ENCODE results near the gene IGFN1. TPM values are rescaled to one million over a fixed set of nuclear protein-coding genes. Genes with fewer than 3 reads are reported as not detected.

IGFN1 gene
- total and polyA plus RNA-seq, 2 donors (not counting 3 experiments of a cell fraction or from before 2014, with no cell fraction given), result not detected

DNA sequence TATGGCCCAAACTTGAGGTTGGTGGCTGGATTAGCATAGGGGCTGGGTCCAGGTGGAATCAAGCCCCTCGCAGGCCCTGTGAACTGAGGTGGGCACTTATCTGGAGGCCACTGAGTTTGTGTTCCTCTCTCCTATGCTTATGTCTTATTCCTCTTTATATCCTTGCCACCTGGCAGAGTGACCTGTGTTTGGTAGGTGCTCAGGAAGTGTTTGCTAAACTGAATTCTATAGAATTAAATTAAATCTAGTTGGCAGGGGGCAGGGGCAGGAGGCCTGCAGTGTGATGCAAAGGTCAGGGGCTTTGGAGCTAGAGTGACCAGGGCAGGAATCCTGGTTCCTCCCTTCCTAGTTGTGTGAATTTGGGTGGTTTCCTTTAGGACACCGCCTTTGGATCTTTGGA, 35.3 kb upstream of the IGFN1 start:
- H3K27me3 ChIP-seq (ENCODE audit: control insufficient read depth in 2 of 2, insufficient read depth in 2 of 2, low read length in 2 of 2), result peaks cover 19 to 27% of the 10 kb centered on the region in 2 experiments
- no peaks in the 10 kb centered on the region for H3K79me2 ChIP-seq (ENCODE audit: control insufficient read depth, insufficient read depth, low read length)
- no peak overlapping the region for H3K9ac ChIP-seq (replicated peaks; ENCODE audit: extremely low read depth, insufficient read depth, low read length)
- no peak overlapping the region for H3K4me2 ChIP-seq (ENCODE audit: insufficient read depth, low read length)
- H3K4me3 ChIP-seq (replicated peaks in 1 of 3; ENCODE audit: insufficient read depth in 1 of 3, low read depth in 1 of 3, low read length in 3 of 3), result no peak overlapping the region
- no peaks in the 10 kb centered on the region for H3K9me3 ChIP-seq (replicated peaks; ENCODE audit: control insufficient read depth, insufficient read depth, low read length)
- TF ChIP-seq, protein P1, sequence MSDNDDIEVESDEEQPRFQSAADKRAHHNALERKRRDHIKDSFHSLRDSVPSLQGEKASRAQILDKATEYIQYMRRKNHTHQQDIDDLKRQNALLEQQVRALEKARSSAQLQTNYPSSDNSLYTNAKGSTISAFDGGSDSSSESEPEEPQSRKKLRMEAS (IDR thresholded peaks at IDR 0.05; ENCODE audit: insufficient read depth, insufficient read length), result no peak
- TF ChIP-seq CTCF (IDR thresholded peaks at IDR 0.05; ENCODE audit: extremely low read depth in 1 of 2, insufficient read depth in 1 of 2, low read depth in 1 of 2, low read length in 2 of 2), result no peak
- TF ChIP-seq FOS (IDR thresholded peaks at IDR 0.05; ENCODE audit: borderline replicate concordance, insufficient read depth, low read length), result no peak
- no peak for TF ChIP-seq GATA2 (IDR thresholded peaks at IDR 0.05; ENCODE audit: insufficient read depth, insufficient read length, low read depth, low read length)
- TF ChIP-seq POLR2A (IDR thresholded peaks at IDR 0.05; ENCODE audit: low read depth, low read length), result no peak
- no peak for TF ChIP-seq EZH2 (IDR thresholded peaks at IDR 0.05; ENCODE audit: borderline replicate concordance, low read depth, low read length, severe bottlenecking)
- TF ChIP-seq JUN (IDR thresholded peaks at IDR 0.05; ENCODE audit: borderline replicate concordance, insufficient read depth, insufficient read length, low read depth), result no peak
- TF ChIP-seq MYC (IDR thresholded peaks at IDR 0.05; ENCODE audit: low read depth, low read length), result no peak
- TF ChIP-seq POLR2AphosphoS5 (IDR thresholded peaks at IDR 0.05; ENCODE audit: insufficient read depth, low read depth, low read length), result no peak
- intact Hi-C loops (cut with micrococcal nuclease), result no loop called here
- H3K9me1 ChIP-seq (replicated peaks; ENCODE audit: control insufficient read depth, extremely low read depth, insufficient read depth, low read length), result no peaks in the 10 kb centered on the region
- ChIA-PET CTCF (interaction anchor here (1.0 to 2.8 kb wide), 2 partner anchors 11 to 15 kb away, joined by 3 to 15 read pairs; no protein-coding TSS in a partner anchor), POLR2A (no interaction called here)
- peaks cover 8% of the 10 kb centered on the region for H3K4me1 ChIP-seq (ENCODE audit: control insufficient read depth, extremely low read depth, insufficient read depth, low read length)
- FAIRE-seq (no peak), DNase-seq (ENCODE audit: low read depth, low spot score) (no peak)
- no peak overlapping the region for H2AFZ ChIP-seq (ENCODE audit: low read depth, low read length)
- no peak overlapping the region for H3K27ac ChIP-seq (ENCODE audit: insufficient read depth, low read depth, low read length)
- dilution Hi-C loops (cut with MboI; ENCODE audit: extremely low pct_ligation_motif_present, low sequenced_read_pairs), result no loop called here
- no peaks in the 10 kb centered on the region for H4K20me1 ChIP-seq (replicated peaks; ENCODE audit: control insufficient read depth, extremely low read depth, insufficient read depth, low read length)
- BruUV-seq (replicated peaks), result no TSS peak
- peaks cover 0 to 6% of the 10 kb centered on the region in 2 experiments for H3K36me3 ChIP-seq (ENCODE audit: control insufficient read depth in 2 of 2, extremely low read depth in 1 of 2, insufficient read depth in 2 of 2, low read length in 2 of 2)

Data from endothelial cell of umbilical vein (primary cell).